Nephron (organoid): ENCODE data around the gene PDZRN4.
"Not testable (repeated sequence)": the region's sequence is repeated elsewhere in the genome, so short reads cannot be mapped to it uniquely, and the experiment has no call there.

Source experiments
- H3K27ac Mint-ChIP-seq, 3 experiments: 2 replicates each; pipeline ENCODE4 v1.8.0; 2020; ENCODE audit warnings: mixed read lengths in 3 of 3, mild to moderate bottlenecking in 2 of 3, moderate library complexity in 1 of 3
- H3K27me3 Mint-ChIP-seq: 2 replicates; pipeline ENCODE4 v1.8.0; 2021; ENCODE audit warnings: low read depth, mild to moderate bottlenecking, moderate library complexity, mixed read lengths
- H3K36me3 Mint-ChIP-seq: 2 replicates; pipeline ENCODE4 v1.8.0; 2020; ENCODE audit warnings: low read depth, mixed read lengths
- H3K4me1 Mint-ChIP-seq: 2 replicates; pipeline ENCODE4 v1.8.0; 2020; ENCODE audit warnings: mixed read lengths
- H3K4me3 Mint-ChIP-seq, 3 experiments: 2 replicates each; pipeline ENCODE4 v1.8.0; 2020; ENCODE audit warnings: mild to moderate bottlenecking in 3 of 3, mixed read lengths in 3 of 3, moderate library complexity in 2 of 3
- H3K9me3 Mint-ChIP-seq: 2 replicates; pipeline ENCODE4 v1.8.0; 2020; ENCODE audit warnings: mixed read lengths
- CTCF ChIP-seq, 3 experiments: fragments of 200-600 bp; sonication (generic); IDR thresholded peaks; one replicate each; pipeline ENCODE4 v1.5.0; 2021; ENCODE audit warnings: antibody characterized with exemption in 3 of 3; ENCODE audit not compliant: unreplicated experiment in 3 of 3

PDZRN4 gene

GRCh38 chr12:41189395-41190251, 1.5 kb downstream of the PDZRN4 start:
- H3K9me3 Mint-ChIP-seq = no peaks in the 10 kb centered on the region
- peaks cover 21% of the 10 kb centered on the region for H3K4me1 Mint-ChIP-seq
- peak overlapping the region; percentile 81 to 89 (median 83) for H3K4me3 Mint-ChIP-seq
- peak overlapping the region; percentile 16 to 77 (median 61) for H3K27ac Mint-ChIP-seq
- peaks cover 55% of the 10 kb centered on the region for H3K27me3 Mint-ChIP-seq
- H3K36me3 Mint-ChIP-seq = no peaks in the 10 kb centered on the region
- TF ChIP-seq CTCF (IDR thresholded peaks at IDR 0.05; ENCODE audit: unreplicated experiment in 3 of 3) = no peak

GRCh38 chr12:41190338-41190737, 2.2 kb downstream of the PDZRN4 start:
- Mint-ChIP-seq H3K36me3 (no peaks in the 10 kb centered on the region), H3K27me3 (peaks cover 55% of the 10 kb centered on the region), H3K4me1 (peaks cover 21% of the 10 kb centered on the region), H3K4me3 (peak overlapping the region; percentile 81 to 89 (median 83)), H3K9me3 (no peaks in the 10 kb centered on the region), H3K27ac (peak overlapping the region in 1 of 3 experiments; percentile 77)
- peak; percentile 46 to 64 (median 62) for TF ChIP-seq CTCF (IDR thresholded peaks at IDR 0.05; ENCODE audit: unreplicated experiment in 3 of 3)

- not testable (repeated sequence) for H3K27ac Mint-ChIP-seq, H3K4me3 Mint-ChIP-seq, H3K36me3 Mint-ChIP-seq, H3K9me3 Mint-ChIP-seq
- H3K4me1 Mint-ChIP-seq = peaks cover 21% of the 10 kb centered on the region
- peaks cover 49% of the 10 kb centered on the region for H3K27me3 Mint-ChIP-seq
These were observed 3.4 kb downstream of the PDZRN4 start for GRCh38 chr12:41191549-41191948.

- H3K9me3 Mint-ChIP-seq = no peaks in the 10 kb centered on the region
- no peaks in the 10 kb centered on the region for H3K36me3 Mint-ChIP-seq
- H3K4me3 Mint-ChIP-seq = no peak overlapping the region
- H3K27ac Mint-ChIP-seq = peak overlapping the region in 1 of 3 experiments; percentile 4
- H3K27me3 Mint-ChIP-seq = peaks cover 32% of the 10 kb centered on the region
- no peak for TF ChIP-seq CTCF (IDR thresholded peaks at IDR 0.05; ENCODE audit: unreplicated experiment in 3 of 3)
- H3K4me1 Mint-ChIP-seq = peaks cover 15% of the 10 kb centered on the region
These were observed 5.2 kb downstream of the PDZRN4 start for GRCh38 chr12:41193311-41193710.

- no peak for TF ChIP-seq CTCF (IDR thresholded peaks at IDR 0.05; ENCODE audit: unreplicated experiment in 3 of 3)
- Mint-ChIP-seq H3K4me3 (no peak overlapping the region), H3K27ac (peak overlapping the region in 1 of 3 experiments; percentile 8), H3K36me3 (peaks cover 5% of the 10 kb centered on the region), H3K9me3 (no peaks in the 10 kb centered on the region), H3K4me1 (peaks cover 17% of the 10 kb centered on the region), H3K27me3 (peaks cover 3% of the 10 kb centered on the region)
These were observed 13.9 kb downstream of the PDZRN4 start for GRCh38 chr12:41202051-41202450.

GRCh38 chr12:41205070-41205709, 17.1 kb downstream of the PDZRN4 start:
- H3K4me3 Mint-ChIP-seq = no peak overlapping the region
- H3K36me3 Mint-ChIP-seq = peaks cover 5% of the 10 kb centered on the region
- no peak for TF ChIP-seq CTCF (IDR thresholded peaks at IDR 0.05; ENCODE audit: unreplicated experiment in 3 of 3)
- H3K27me3 Mint-ChIP-seq = no peaks in the 10 kb centered on the region
- peaks cover 17% of the 10 kb centered on the region for H3K4me1 Mint-ChIP-seq
- no peaks in the 10 kb centered on the region for H3K9me3 Mint-ChIP-seq
- peak overlapping the region in 2 of 3 experiments; percentile 2 to 21 for H3K27ac Mint-ChIP-seq
